ENCODE results near the gene RASL11B. TPM values are rescaled to one million over a fixed set of nuclear protein-coding genes. Genes with fewer than 3 reads are reported as not detected.

The RASL11B gene
- total RNA-seq, 2 experiments from 2014 or later: 0.30 TPM; not detected in 1

GRCh38 chr4:52904421-52904820 is 42.3 kb downstream of the RASL11B start:
- POLR2A ChIA-PET: no interaction called here
- CTCF ChIA-PET: no interaction called here

GRCh38 chr4:52907510-52907909 is 45.4 kb downstream of the RASL11B start:
- ChIA-PET CTCF (no interaction called here), POLR2A (interaction anchor here (0.5 kb wide), 1 partner anchor 96 kb away, joined by 3 read pairs; no protein-coding TSS in a partner anchor)

GRCh38 chr4:52910115-52910514 is 48.0 kb downstream of the RASL11B start:
- CTCF ChIA-PET: no interaction called here
- POLR2A ChIA-PET: no interaction called here

GRCh38 chr4:52911684-52912294 is 49.7 kb downstream of the RASL11B start:
- ChIA-PET CTCF (interaction anchor here (0.6 to 1.3 kb wide), 4 partner anchors 9 to 72 kb away, joined by 3 to 4 read pairs (median 4); no protein-coding TSS in a partner anchor), POLR2A (no interaction called here)

GRCh38 chr4:52912608-52913007 is 50.5 kb downstream of the RASL11B start:
- ChIA-PET CTCF (interaction anchor here (0.9 kb wide), 1 partner anchor 11 kb away, joined by 3 read pairs; no protein-coding TSS in a partner anchor), POLR2A (no interaction called here)

GRCh38 chr4:52914051-52914605 is 52.0 kb downstream of the RASL11B start:
- ChIA-PET CTCF (interaction anchor here (1.3 kb wide), 1 partner anchor 1320 kb away, joined by 3 read pairs; no protein-coding TSS in a partner anchor), POLR2A (no interaction called here)

GRCh38 chr4:52915191-52915590 is 53.1 kb downstream of the RASL11B start:
- CTCF ChIA-PET: no interaction called here
- POLR2A ChIA-PET: no interaction called here

- ChIA-PET POLR2A (no interaction called here), CTCF (no interaction called here)
Observed at GRCh38 chr4:52915730-52916300, 53.7 kb downstream of the RASL11B start.

Other genes starting within 250 kb of the RASL11B start
- gene USP46, start 203.0 kb upstream of the RASL11B start, total RNA-seq: 10 to 100 TPM; 12.4 to 13.3 TPM
- gene ERVMER34-1, start 110.9 kb upstream of the RASL11B start, total RNA-seq: under 1 TPM; 0.13 to 0.21 TPM

Data from activated CD8-positive, alpha-beta memory T cell treated with anti-CD3 and anti-CD28 coated beads for 36 hours (primary cell).